NCI-H2227 (cell line): Measurements from ENCODE around the gene TTLL11.
"Not testable (repeated sequence)": the region's sequence is repeated elsewhere in the genome, so short reads cannot be mapped to it uniquely, and the experiment has no call there.

Experiments
- DNase-seq: peaks from one replicate; lab custom pipeline; 2025; ENCODE audit not compliant: unreplicated experiment; lab: John Stamatoyannopoulos, UW

The TTLL11 gene

DNA sequence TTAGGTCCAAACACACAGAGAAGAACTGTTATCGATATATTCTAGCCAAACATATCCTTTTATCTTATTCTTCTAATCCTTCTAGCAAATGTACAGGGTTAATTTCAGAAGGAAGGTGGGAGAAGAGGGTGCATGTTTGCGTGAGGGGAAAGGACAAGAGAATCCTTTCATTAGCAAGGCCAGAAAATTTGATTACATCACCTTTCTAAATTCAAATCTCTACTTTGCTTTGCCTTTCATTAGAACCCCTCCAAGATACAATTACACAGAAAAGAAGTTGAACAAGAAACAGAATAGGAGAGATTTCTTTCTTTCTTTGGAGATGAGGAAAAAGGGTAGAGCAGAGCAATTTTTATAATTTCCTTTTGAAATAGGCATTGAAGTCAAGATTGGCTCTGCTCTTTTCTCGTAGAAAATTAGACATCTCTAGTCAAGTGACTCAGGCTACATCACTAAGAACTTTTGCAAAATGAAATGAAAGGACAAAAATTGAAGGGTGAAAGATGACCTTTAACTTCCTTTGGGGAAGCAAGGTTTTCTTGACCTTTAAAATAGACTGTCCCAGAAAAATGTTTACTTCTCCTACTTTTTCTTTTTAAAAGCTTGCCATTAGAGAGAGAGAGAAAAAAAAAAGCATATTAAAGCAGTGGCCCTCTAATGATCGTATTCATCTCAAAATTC lies 81.2 kb downstream of the TTLL11 start:
- DNase-seq = no peak

DNA sequence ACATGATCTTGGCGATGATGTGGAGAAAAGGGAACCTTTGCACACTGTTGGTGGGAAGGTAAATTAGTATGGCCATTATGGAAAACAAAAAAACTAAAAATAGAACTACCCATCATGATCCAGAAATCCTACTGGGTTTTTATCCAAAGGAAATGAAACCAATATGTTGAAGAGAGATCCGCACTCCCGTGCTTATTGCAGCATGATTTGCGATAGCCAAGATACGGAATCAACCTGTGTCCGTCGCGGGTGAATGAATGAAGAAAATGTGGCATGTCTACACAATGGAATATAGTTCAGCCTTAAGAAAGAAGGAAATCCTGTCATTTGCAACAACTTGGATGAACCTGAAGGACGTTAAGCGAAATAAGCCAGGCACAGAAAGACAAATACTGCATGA lies 84.5 kb downstream of the TTLL11 start:
- DNase-seq = no peak

DNA sequence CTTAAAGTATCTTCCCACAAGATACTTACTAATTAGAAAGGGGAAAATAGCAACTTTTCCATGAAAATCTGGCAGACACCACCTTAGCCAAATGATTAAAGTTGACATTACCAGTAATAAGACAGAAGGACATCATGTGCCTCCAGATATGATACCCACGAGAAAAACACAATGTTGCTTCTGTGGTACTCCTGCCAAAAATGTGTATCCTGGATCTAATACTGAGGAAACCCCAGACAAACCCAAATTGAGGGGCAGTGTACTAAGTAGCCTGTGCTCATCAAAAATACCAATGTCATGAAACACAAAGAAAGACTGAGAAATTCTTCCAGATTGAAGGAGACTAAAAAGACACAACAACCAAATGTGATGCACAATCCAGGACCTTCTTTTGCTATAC lies 85.3 kb downstream of the TTLL11 start:
- no peak for DNase-seq

GRCh38 chr9:122005597-122005996 lies 87.5 kb downstream of the TTLL11 start:
- no peak for DNase-seq

DNA sequence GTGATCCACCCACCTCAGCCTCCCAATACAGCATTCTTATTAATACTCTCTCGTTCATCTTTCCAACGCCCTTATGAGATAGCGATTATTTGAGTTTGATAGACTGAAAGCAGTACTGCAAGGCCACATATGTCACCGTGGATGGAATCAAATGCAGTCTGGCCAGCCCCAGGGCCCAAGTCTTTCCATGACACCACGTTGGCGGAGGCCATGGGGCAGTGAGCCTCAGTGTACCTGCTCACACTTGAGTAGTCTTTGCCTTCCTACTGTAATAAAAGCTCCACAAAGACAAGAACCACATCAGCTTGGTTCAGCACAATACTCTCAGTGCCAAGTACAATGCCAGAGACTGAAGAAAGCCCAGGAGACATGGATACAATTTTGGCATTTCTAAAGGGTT lies 88.5 kb downstream of the TTLL11 start:
- DNase-seq = no peak

GRCh38 chr9:122001491-122002201 lies 91.5 kb downstream of the TTLL11 start:
- no peak for DNase-seq

- not testable (repeated sequence) for DNase-seq
These were observed 92.6 kb downstream of the TTLL11 start for GRCh38 chr9:122000526-122000925.

- no peak for DNase-seq
These were observed 93.6 kb downstream of the TTLL11 start for GRCh38 chr9:121999556-121999955.

- no peak for DNase-seq
These were observed 94.5 kb downstream of the TTLL11 start for GRCh38 chr9:121998513-121999049.

DNA sequence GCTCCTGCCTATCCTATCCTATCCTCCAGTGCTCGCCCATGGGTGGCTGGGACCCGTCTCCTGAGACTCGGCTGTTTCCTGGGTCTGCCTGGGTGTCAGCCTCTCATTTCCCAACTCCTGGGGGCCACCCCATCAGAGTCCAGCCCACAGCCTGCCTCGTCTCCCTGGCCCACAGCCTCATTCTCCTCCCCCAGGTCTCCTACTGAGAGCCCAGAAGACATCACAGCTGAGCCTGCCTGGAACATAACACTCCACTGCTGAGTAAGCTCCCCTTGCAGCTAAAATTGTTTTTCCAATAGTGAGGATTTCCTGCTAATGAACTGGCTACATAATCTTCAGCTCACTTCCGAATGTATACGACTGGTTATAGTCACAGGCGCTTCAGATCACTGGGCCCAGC lies 95.3 kb downstream of the TTLL11 start:
- no peak for DNase-seq

GRCh38 chr9:121996783-121997182 lies 96.3 kb downstream of the TTLL11 start:
- no peak for DNase-seq

DNA sequence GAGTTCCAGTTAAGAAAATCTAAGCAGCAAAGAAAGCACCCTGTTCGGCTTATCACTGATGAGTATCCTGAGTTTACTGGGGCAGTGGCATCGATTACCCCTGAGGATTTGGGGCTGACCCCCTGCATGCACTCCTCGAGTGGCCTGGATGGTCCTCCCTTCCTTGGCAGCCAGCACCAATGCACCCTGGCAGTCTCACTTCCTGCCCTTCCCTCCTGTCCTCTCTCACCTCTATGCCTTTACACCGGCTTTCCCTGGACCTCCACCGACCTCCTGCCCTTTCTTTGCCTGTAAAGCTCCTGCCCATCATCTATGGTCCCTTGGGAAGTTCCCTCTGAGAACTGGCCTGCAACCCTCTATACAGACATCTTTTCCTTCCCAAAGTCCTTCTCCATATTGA lies 97.1 kb downstream of the TTLL11 start:
- DNase-seq = no peak

DNA sequence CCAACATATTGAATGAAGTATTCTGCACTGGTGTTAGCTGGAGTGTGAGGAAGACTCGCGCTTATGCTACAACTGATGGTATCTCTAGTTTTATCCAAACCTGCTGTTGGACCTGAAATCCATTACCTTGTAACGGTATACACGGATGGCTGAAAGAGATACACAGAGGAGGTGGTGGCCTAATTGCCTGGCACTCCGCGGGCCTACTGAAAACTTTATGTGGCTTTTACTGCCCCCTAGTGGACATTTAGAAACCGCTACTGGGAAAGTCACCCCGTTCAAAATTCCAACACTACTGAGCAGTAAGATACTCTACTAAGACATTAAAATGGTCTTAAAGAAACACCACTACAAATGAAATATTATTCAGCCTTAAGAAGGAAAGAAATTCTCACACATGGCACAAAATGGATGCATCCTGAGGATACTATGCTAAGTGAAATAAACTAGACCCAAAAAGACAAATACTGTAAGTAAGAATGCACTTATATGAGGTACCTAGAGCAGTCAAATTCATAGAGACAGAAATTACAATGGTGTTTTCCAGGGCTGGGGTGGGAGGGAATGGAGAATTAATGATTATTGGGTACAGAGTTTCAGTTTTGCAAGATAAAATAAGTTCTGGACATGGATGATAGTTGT lies 100.4 kb downstream of the TTLL11 start:
- DNase-seq = peak; percentile 72

- DNase-seq = no peak
These were observed 101.8 kb downstream of the TTLL11 start for GRCh38 chr9:121991307-121991661.

DNA sequence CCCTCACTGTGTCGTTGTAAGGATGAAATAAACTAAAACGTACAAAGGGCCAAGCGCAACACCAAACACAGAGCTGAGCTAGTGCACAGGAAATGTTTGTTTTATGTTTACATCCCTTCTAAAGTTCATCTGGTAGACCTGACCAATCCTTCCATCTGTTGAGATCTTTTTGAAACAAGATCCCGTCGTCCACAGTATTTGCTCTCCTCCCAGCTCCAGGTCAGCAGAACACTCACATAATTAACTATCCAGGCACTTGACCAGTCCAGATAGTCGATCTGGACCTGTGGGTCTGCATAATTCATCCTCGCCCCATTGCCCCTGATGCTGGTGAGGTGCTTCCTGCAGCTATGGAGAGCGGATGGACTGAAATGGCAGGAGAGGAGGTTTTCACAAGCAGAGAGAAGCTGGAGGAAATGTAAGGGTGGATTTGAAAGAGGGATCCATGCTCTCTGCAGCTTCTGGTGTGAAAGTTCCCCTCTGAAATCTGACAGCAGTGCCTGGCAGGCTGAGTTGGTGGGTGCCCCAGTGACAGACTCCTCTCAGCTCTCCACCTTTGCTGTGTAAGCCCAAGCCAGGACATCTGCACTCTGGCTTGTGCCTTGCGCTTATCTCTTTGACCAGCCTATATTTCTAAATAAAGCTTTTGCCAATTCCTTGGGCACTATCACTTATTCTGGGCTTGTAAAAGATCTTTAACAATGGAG lies 102.4 kb downstream of the TTLL11 start:
- DNase-seq = no peak

DNA sequence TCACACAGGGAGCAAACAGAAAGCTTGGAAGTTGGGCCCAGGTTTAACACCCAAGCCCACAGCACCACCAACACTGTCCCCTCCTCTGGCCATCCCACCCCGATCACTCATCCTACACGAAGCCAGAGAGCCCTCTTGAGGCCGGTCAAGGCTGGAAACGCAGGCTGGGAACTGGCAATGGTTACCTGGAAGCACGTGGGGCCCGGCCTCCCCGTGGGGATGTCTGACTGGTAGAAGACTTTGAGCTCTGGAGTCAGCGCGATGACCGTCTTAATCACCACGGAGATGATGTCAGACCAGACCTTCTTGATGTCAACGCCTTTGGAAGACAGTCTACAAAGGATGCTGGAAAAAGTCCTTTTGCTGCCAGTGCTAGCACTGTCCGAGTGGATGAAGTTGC lies 104.1 kb downstream of the TTLL11 start:
- no peak for DNase-seq

DNA sequence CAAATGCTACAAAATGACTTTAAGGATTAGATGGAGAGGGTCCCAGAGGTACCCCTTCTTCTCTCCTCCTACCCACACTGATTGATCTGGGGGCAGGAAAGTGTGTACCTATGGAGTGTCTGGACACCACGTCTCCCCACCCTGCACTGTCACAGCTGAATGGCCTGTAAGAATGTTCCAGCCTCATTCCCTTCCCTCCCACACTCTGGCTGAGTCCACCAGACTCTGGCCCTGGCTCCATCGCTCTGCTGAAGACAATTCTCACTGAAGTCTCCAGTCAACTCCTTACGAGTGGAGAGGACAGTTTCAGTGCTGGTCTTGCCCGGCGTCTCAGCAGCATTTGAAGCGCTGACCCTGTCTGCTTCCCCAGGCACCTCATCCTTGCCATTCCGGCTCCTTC lies 105.8 kb downstream of the TTLL11 start:
- DNase-seq = no peak

DNA sequence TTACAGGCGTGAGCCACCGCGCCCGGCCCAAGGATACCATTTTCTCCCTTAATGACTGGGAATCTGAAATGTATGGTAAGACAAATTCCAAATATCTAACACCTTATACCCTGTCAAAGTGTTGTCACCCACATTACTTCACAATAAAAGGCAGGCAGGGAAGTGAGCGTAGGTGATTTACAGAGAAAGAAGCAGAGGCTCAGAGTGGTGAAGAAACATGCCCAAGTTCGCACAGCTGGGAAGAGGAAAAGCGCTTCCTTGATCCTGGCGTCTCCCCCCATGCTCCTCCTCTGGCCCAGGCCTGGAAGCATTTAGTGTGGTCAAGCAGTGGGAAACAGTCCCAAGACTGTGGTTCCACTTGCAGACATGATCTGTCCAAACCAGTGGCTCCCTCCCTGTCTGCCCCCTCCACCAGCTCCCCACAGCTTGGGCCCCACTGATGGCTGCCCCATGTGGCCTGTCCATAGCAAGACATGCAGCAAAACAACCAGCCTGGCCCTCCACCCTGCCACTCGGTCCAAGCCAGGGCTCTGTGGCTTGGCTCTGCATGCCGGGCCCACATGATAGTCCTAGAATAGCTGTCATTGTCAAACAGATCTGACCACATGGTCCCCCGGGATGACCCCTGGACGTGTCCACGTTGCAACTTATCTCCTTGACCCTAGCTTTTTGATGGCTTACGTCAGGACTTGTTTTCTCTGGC lies 107.2 kb downstream of the TTLL11 start:
- no peak for DNase-seq

- no peak for DNase-seq
These were observed 108.2 kb downstream of the TTLL11 start for GRCh38 chr9:121984726-121985402.

GRCh38 chr9:121983736-121984135 lies 109.4 kb downstream of the TTLL11 start:
- no peak for DNase-seq
